Measurements from ENCODE around the gene FBN2. TPM values are rescaled to one million over a fixed set of nuclear protein-coding genes. Genes with fewer than 3 reads are reported as not detected.

FBN2 gene
- total and polyA plus RNA-seq, 9 donors = 0.23 to 3.5 (median 1.0) TPM

- Histone ChIP-seq H3K27me3 (no peaks in the 10 kb centered on the region), H3K4me1 (ENCODE audit: insufficient read depth) (no peaks in the 10 kb centered on the region), H3K4me3 (no peak overlapping the region), H3K9me3 (no peaks in the 10 kb centered on the region), H3K36me3 (no peaks in the 10 kb centered on the region), H3K27ac (no peak overlapping the region)
- intact Hi-C loops (cut with DNase I) = no loop called here
- TF ChIP-seq EP300 (IDR thresholded peaks at IDR 0.05) = no peak
- TF ChIP-seq CTCF (IDR thresholded peaks at IDR 0.05) = no peak
- no peak for TF ChIP-seq POLR2A (IDR thresholded peaks at IDR 0.05)
- whole genome bisulfite sequencing, 3 donors = 83 to 87% (median 84%) methylated on average over 6 of the region's 6 CpGs
- DNase-seq = no peak
These were observed 3.3 kb downstream of the FBN2 start for GRCh38 chr5:128534726-128535125.

GRCh38 chr5:128532776-128533175, 5.3 kb downstream of the FBN2 start:
- H3K36me3 ChIP-seq = no peaks in the 10 kb centered on the region
- no peak overlapping the region for H3K27ac ChIP-seq
- intact Hi-C loops (cut with DNase I) = no loop called here
- TF ChIP-seq POLR2A (IDR thresholded peaks at IDR 0.05) = no peak
- TF ChIP-seq EP300 (IDR thresholded peaks at IDR 0.05) = no peak
- no peak for TF ChIP-seq CTCF (IDR thresholded peaks at IDR 0.05)
- H3K4me3 ChIP-seq = no peak overlapping the region
- no peaks in the 10 kb centered on the region for H3K4me1 ChIP-seq (ENCODE audit: insufficient read depth)
- no peak for DNase-seq
- H3K9me3 ChIP-seq = no peaks in the 10 kb centered on the region
- H3K27me3 ChIP-seq = no peaks in the 10 kb centered on the region
- 53 to 73% (median 67%) methylated on average over 3 of the region's 3 CpGs for WGBS, 3 donors

- 63 to 81% (median 78%) methylated on average over 3 of the region's 3 CpGs for WGBS, 3 donors
These were observed 5.9 kb downstream of the FBN2 start for GRCh38 chr5:128532127-128532526.

GRCh38 chr5:128528637-128529255, 9.3 kb downstream of the FBN2 start:
- TF ChIP-seq EP300 (IDR thresholded peaks at IDR 0.05) (no peak), CTCF (IDR thresholded peaks at IDR 0.05) (no peak), POLR2A (IDR thresholded peaks at IDR 0.05) (no peak)
- H3K27me3 ChIP-seq = no peaks in the 10 kb centered on the region

More at GRCh38 chr5:128532127-128532526, 5.9 kb downstream of the FBN2 start:
- no peak for DNase-seq
- no peaks in the 10 kb centered on the region for H3K27me3 ChIP-seq
- no peak overlapping the region for H3K4me3 ChIP-seq
- no peaks in the 10 kb centered on the region for H3K9me3 ChIP-seq
- TF ChIP-seq POLR2A (IDR thresholded peaks at IDR 0.05) (no peak), CTCF (IDR thresholded peaks at IDR 0.05) (no peak), EP300 (IDR thresholded peaks at IDR 0.05) (no peak)
- no peak overlapping the region for H3K27ac ChIP-seq
- intact Hi-C loops (cut with DNase I) = no loop called here
- H3K4me1 ChIP-seq (ENCODE audit: insufficient read depth) = no peaks in the 10 kb centered on the region
- no peaks in the 10 kb centered on the region for H3K36me3 ChIP-seq

More at GRCh38 chr5:128528637-128529255, 9.3 kb downstream of the FBN2 start:
- intact Hi-C loops (cut with DNase I) = no loop called here
- Histone ChIP-seq H3K36me3 (no peaks in the 10 kb centered on the region), H3K27ac (no peak overlapping the region), H3K4me3 (no peak overlapping the region), H3K9me3 (no peaks in the 10 kb centered on the region), H3K4me1 (ENCODE audit: insufficient read depth) (no peaks in the 10 kb centered on the region)
- WGBS, 3 donors = 90 to 95% (median 94%) methylated on average over 5 of the region's 5 CpGs
- DNase-seq = no peak
